Astrocyte (in vitro differentiated cells and primary cell): ENCODE data around the gene SETD2. TPM values are rescaled to one million over a fixed set of nuclear protein-coding genes. Genes with fewer than 3 reads are reported as not detected.

Experiments
- DNase-seq: peaks from one replicate; pipeline ENCODE4 v3.0.0-alpha.2; 2010; ENCODE audit warnings: low read depth
- FAIRE-seq: peaks from 2 replicates; lab custom pipeline; 2011; peaks lifted over from hg19 to GRCh38; lab: Jason Lieb, UNC
- H2AFZ ChIP-seq: 2 replicates; pipeline ENCODE4 v1.6.0; 2012; ENCODE audit warnings: low read depth, low read length, inconsistent platforms
- H3K27ac ChIP-seq: 2 replicates; pipeline ENCODE4 v1.5.1; 2011; ENCODE audit warnings: low read depth, low read length, inconsistent platforms
- H3K27me3 ChIP-seq: 2 replicates; pipeline ENCODE4 v1.6.0; 2011; ENCODE audit warnings: low read length, inconsistent platforms; ENCODE audit not compliant: insufficient read depth
- H3K36me3 ChIP-seq: 2 replicates; pipeline ENCODE4 v1.5.1; 2011; ENCODE audit warnings: low read length, inconsistent platforms; ENCODE audit not compliant: insufficient read depth
- H3K4me1 ChIP-seq: 2 replicates; pipeline ENCODE4 v1.5.1; 2011; ENCODE audit warnings: low read length, inconsistent platforms; ENCODE audit not compliant: insufficient read depth
- H3K4me2 ChIP-seq: 2 replicates; pipeline ENCODE4 v1.6.0; 2012; ENCODE audit warnings: low read length, inconsistent platforms
- H3K4me3 ChIP-seq: 2 replicates; pipeline ENCODE4 v1.5.1; 2011; ENCODE audit warnings: low read depth, mild to moderate bottlenecking, low read length, inconsistent platforms; ENCODE audit not compliant: insufficient read depth
- H3K79me2 ChIP-seq: 2 replicates; pipeline ENCODE4 v1.6.0; 2012; ENCODE audit warnings: mild to moderate bottlenecking, low read length, inconsistent platforms; ENCODE audit not compliant: insufficient read depth
- H3K9ac ChIP-seq: 2 replicates; pipeline ENCODE4 v1.6.0; 2012; ENCODE audit warnings: mild to moderate bottlenecking, low read length, inconsistent platforms
- H3K9me3 ChIP-seq: 2 replicates; pipeline ENCODE4 v1.5.1; 2012; ENCODE audit warnings: low read depth, mild to moderate bottlenecking, low read length, inconsistent platforms; ENCODE audit not compliant: insufficient read depth
- H4K20me1 ChIP-seq: 2 replicates; pipeline ENCODE4 v1.6.0; 2012; ENCODE audit warnings: low read length, inconsistent platforms; ENCODE audit not compliant: insufficient read depth
- H3K27ac Mint-ChIP-seq: one replicate; pipeline ENCODE4 v1.8.0; 2021; ENCODE audit warnings: mild to moderate bottlenecking, mixed read lengths; ENCODE audit not compliant: unreplicated experiment
- H3K27me3 Mint-ChIP-seq: one replicate; pipeline ENCODE4 v1.8.0; 2021; ENCODE audit warnings: low read depth, mixed read lengths; ENCODE audit not compliant: unreplicated experiment
- H3K36me3 Mint-ChIP-seq: one replicate; pipeline ENCODE4 v1.8.0; 2021; ENCODE audit warnings: low read depth, mixed read lengths; ENCODE audit not compliant: unreplicated experiment
- H3K4me1 Mint-ChIP-seq: one replicate; pipeline ENCODE4 v1.8.0; 2021; ENCODE audit warnings: low read depth, mixed read lengths; ENCODE audit not compliant: unreplicated experiment
- H3K4me3 Mint-ChIP-seq: one replicate; pipeline ENCODE4 v1.8.0; 2021; ENCODE audit warnings: mild to moderate bottlenecking, moderate library complexity, mixed read lengths; ENCODE audit not compliant: unreplicated experiment
- H3K9me3 Mint-ChIP-seq: one replicate; pipeline ENCODE4 v1.8.0; 2021; ENCODE audit warnings: mild to moderate bottlenecking, mixed read lengths; ENCODE audit not compliant: unreplicated experiment
- EZH2 ChIP-seq: IDR thresholded peaks from 2 replicates; pipeline ENCODE4 v1.6.1; 2012; ENCODE audit warnings: mild to moderate bottlenecking, low read length, inconsistent platforms; ENCODE audit not compliant: insufficient read depth
- total RNA-seq: library from RNA; stranded (reverse); gene quantifications from 2 replicates; pipeline ENCODE4 v1.2.1, GENCODE V29; 2021
- TF ChIP-seq, protein P1 (sequence below): IDR thresholded peaks from 2 replicates; pipeline ENCODE4 v1.5.1; 2011; ENCODE audit warnings: low read depth, mild to moderate bottlenecking, inconsistent platforms, low read length, moderate library complexity; ENCODE audit not compliant: insufficient read depth

SETD2 gene
- total RNA-seq, 1 donor from 2014 or later, result 46.5 TPM

- Histone ChIP-seq H2AFZ (no peak overlapping the region), H4K20me1 (peaks cover 47% of the 10 kb centered on the region), H3K9me3 (no peaks in the 10 kb centered on the region), H3K79me2 (peaks cover 52% of the 10 kb centered on the region), H3K27ac (no peak overlapping the region), H3K4me1 (no peaks in the 10 kb centered on the region), H3K4me2 (no peak overlapping the region), H3K9ac (no peak overlapping the region), H3K36me3 (peaks cover 40% of the 10 kb centered on the region), H3K27me3 (no peaks in the 10 kb centered on the region), H3K4me3 (no peak overlapping the region)
- Mint-ChIP-seq H3K4me1 (peaks cover 5% of the 10 kb centered on the region), H3K36me3 (peaks cover 20% of the 10 kb centered on the region), H3K27ac (no peak overlapping the region), H3K9me3 (no peaks in the 10 kb centered on the region), H3K27me3 (no peaks in the 10 kb centered on the region), H3K4me3 (no peak overlapping the region)
- DNase-seq, result peak; percentile 42
- TF ChIP-seq, protein P1, sequence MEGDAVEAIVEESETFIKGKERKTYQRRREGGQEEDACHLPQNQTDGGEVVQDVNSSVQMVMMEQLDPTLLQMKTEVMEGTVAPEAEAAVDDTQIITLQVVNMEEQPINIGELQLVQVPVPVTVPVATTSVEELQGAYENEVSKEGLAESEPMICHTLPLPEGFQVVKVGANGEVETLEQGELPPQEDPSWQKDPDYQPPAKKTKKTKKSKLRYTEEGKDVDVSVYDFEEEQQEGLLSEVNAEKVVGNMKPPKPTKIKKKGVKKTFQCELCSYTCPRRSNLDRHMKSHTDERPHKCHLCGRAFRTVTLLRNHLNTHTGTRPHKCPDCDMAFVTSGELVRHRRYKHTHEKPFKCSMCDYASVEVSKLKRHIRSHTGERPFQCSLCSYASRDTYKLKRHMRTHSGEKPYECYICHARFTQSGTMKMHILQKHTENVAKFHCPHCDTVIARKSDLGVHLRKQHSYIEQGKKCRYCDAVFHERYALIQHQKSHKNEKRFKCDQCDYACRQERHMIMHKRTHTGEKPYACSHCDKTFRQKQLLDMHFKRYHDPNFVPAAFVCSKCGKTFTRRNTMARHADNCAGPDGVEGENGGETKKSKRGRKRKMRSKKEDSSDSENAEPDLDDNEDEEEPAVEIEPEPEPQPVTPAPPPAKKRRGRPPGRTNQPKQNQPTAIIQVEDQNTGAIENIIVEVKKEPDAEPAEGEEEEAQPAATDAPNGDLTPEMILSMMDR, result no peak
- TF ChIP-seq EZH2, result no peak
- FAIRE-seq, result no peak
Measured at GRCh38 chr3:47082519-47082918, 81.4 kb downstream of the SETD2 start.

DNA sequence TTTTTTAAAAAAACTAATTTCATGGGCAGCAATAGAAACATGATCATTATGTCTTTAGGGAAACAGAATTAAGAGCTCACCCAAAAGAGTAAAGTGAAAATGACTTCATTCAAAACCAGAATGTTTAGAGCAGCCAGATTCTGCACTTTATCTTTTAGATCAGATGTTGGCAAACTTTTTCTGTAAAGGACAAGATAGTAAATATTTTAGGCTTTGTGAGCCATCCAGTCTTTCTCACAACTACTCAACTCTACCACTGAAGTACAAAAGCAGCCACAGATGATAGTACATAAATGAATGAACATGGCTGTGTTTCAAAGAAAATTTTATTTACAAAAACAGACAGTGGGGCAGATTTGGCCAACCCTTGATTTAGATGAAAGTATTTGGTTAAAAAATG is 84.5 kb downstream of the SETD2 start:
- H3K36me3 ChIP-seq, result peaks cover 40% of the 10 kb centered on the region
- no peak overlapping the region for H3K4me3 ChIP-seq
- FAIRE-seq (no peak), DNase-seq (no peak)
- H3K4me1 ChIP-seq, result no peaks in the 10 kb centered on the region
- no peak overlapping the region for H3K27ac ChIP-seq
- H3K27ac Mint-ChIP-seq, result no peak overlapping the region
- H3K27me3 Mint-ChIP-seq, result no peaks in the 10 kb centered on the region
- H3K4me1 Mint-ChIP-seq, result peaks cover 3% of the 10 kb centered on the region
- H4K20me1 ChIP-seq, result peaks cover 55% of the 10 kb centered on the region
- H3K36me3 Mint-ChIP-seq, result peaks cover 15% of the 10 kb centered on the region
- TF ChIP-seq, protein P1, result no peak
- no peak for TF ChIP-seq EZH2
- no peaks in the 10 kb centered on the region for H3K9me3 ChIP-seq
- H3K9me3 Mint-ChIP-seq, result no peaks in the 10 kb centered on the region
- H3K4me3 Mint-ChIP-seq, result no peak overlapping the region
- H3K27me3 ChIP-seq, result no peaks in the 10 kb centered on the region
- no peak overlapping the region for H3K9ac ChIP-seq
- H3K4me2 ChIP-seq, result no peak overlapping the region
- peaks cover 60% of the 10 kb centered on the region for H3K79me2 ChIP-seq
- H2AFZ ChIP-seq, result no peak overlapping the region

DNA sequence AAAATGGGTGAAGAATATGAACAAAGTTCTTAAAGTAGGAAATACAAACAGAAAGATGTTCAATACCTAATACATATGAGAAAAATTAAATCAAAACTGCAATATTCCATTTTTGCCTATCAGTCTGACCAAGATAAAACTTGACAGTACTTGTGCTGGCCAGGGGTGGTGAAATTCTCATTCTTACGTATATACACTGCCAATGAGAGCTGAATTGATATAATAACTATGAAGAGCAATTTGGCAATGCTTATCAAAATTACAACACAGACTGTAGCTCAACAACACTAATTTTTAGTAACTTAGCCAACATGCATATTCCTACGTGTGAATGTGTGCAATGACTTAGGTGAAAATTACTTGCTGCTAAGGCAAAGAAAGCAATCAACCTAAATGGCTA is 90.2 kb downstream of the SETD2 start:
- Mint-ChIP-seq H3K4me1 (no peaks in the 10 kb centered on the region), H3K9me3 (no peaks in the 10 kb centered on the region), H3K36me3 (peaks cover 10% of the 10 kb centered on the region), H3K4me3 (no peak overlapping the region), H3K27me3 (no peaks in the 10 kb centered on the region), H3K27ac (no peak overlapping the region)
- no peaks in the 10 kb centered on the region for H3K4me1 ChIP-seq
- H2AFZ ChIP-seq, result no peak overlapping the region
- H3K4me3 ChIP-seq, result no peak overlapping the region
- H3K9ac ChIP-seq, result no peak overlapping the region
- H4K20me1 ChIP-seq, result peaks cover 61% of the 10 kb centered on the region
- FAIRE-seq (no peak), DNase-seq (no peak)
- peaks cover 76% of the 10 kb centered on the region for H3K79me2 ChIP-seq
- no peaks in the 10 kb centered on the region for H3K9me3 ChIP-seq
- H3K4me2 ChIP-seq, result no peak overlapping the region
- TF ChIP-seq, protein P1, result no peak
- TF ChIP-seq EZH2, result no peak
- H3K27ac ChIP-seq, result no peak overlapping the region
- H3K36me3 ChIP-seq, result peaks cover 14% of the 10 kb centered on the region
- no peaks in the 10 kb centered on the region for H3K27me3 ChIP-seq
